IgD-negative memory B cell (primary cell): ENCODE measurements around the gene ZSCAN30. TPM values are rescaled to one million over a fixed set of nuclear protein-coding genes. Genes with fewer than 3 reads are reported as not detected.
"Not testable (repeated sequence)": the region's sequence is repeated elsewhere in the genome, so short reads cannot be mapped to it uniquely, and the experiment has no call there.

Experiments
- H3K27ac Mint-ChIP-seq, 3 donors: one replicate each; pipeline ENCODE4 v1.8.0; 2020 to 2022; ENCODE audit warnings: mild to moderate bottlenecking in 3 of 3, mixed read lengths in 3 of 3, moderate library complexity in 1 of 3
- H3K27me3 Mint-ChIP-seq: one replicate; pipeline ENCODE4 v1.8.0; 2021; ENCODE audit warnings: mixed read lengths
- H3K36me3 Mint-ChIP-seq: one replicate; pipeline ENCODE4 v1.8.0; 2020; ENCODE audit warnings: mild to moderate bottlenecking, mixed read lengths
- H3K4me1 Mint-ChIP-seq, 3 donors: one replicate each; pipeline ENCODE4 v1.8.0; 2020 to 2022; ENCODE audit warnings: mixed read lengths in 3 of 3, mild to moderate bottlenecking in 1 of 3
- H3K4me3 Mint-ChIP-seq, 4 donors: one replicate each; pipeline ENCODE4 v1.8.0; 2020 to 2022; ENCODE audit warnings: mild to moderate bottlenecking in 4 of 4, mixed read lengths in 4 of 4, moderate library complexity in 3 of 4
- H3K9me3 Mint-ChIP-seq, 3 donors: one replicate each; pipeline ENCODE4 v1.8.0; 2020 to 2021; ENCODE audit warnings: mixed read lengths in 3 of 3, mild to moderate bottlenecking in 1 of 3
- polyA plus RNA-seq: library from polyadenylated mRNA; unstranded; fragments of 300-500 nt; fragmentation: Illumina TruSeq; gene quantifications from one replicate; pipeline ENCODE4 v1.2.3, GENCODE V29; 2021

The ZSCAN30 gene
- polyA plus RNA-seq, 1 donor from 2014 or later: 4.8 TPM

DNA sequence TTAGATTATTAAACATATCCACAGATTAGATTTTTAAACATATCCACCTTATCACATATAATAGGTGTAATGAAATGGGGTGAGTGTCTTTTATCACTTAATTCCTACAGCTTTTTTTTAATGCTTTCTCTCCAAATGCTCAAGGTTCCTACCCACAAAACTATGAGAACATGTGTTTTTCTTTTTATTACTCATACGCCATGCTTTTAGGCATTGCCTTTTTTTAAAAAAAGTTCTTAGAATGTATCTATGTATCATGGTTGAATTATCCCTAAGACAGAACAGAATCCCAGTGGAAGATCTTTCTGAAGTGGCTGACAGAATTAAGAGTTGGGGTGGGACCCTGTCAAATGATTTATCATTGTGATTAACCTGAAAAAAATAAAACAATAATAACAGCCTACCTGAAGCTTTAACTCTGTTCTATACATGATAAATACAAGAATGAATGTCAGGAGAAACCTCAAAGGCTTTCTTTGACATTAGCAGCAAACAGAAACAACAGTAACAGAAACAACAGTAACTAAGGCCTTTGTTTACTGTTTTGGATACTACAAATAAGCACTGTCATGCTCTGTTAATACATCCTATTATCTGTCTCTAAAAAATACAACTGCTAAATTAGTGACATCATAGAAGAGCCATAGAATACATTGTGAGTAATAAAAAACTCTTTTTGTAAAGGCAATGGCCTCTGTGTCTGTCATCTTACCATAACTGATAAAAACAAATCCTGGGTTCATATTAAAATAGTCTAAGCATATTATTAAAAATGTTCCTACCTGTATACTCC is 53.3 kb downstream of the ZSCAN30 start:
- H3K4me3 Mint-ChIP-seq: no peak overlapping the region
- no peaks in the 10 kb centered on the region for H3K27me3 Mint-ChIP-seq
- no peaks in the 10 kb centered on the region for H3K36me3 Mint-ChIP-seq
- H3K27ac Mint-ChIP-seq: no peak overlapping the region
- peaks cover 2 to 7% (median 5%) of the 10 kb centered on the region in 3 donors for H3K4me1 Mint-ChIP-seq
- H3K9me3 Mint-ChIP-seq: peaks cover 0 to 2% (median 0%) of the 10 kb centered on the region in 3 donors

DNA sequence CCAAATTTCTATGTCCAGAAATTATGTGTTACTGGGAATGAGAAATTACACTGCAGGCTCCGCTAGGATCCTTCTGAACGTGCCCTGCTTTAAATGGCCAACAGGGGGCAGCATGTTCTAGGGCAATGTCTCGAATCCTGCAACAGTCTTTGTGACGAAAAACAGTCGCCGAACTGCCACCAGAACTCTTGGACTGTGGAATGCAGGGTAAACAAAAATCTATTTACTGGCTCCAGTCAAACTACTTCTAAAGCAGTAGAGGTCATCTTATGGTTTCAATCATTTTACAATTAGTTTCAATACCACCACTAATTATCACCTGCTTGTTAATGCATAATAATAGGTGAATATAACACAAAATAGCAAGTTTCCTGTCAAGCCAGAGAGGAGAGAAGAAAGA is 59.0 kb downstream of the ZSCAN30 start:
- Mint-ChIP-seq H3K9me3 (no peaks in the 10 kb centered on the region), H3K27me3 (no peaks in the 10 kb centered on the region), H3K36me3 (no peaks in the 10 kb centered on the region), H3K4me1 (peaks cover 4 to 5% (median 4%) of the 10 kb centered on the region in 3 donors), H3K4me3 (peak overlapping the region in 3 of 4 donors; percentile 5 to 84 (median 62)), H3K27ac (no peak overlapping the region)

DNA sequence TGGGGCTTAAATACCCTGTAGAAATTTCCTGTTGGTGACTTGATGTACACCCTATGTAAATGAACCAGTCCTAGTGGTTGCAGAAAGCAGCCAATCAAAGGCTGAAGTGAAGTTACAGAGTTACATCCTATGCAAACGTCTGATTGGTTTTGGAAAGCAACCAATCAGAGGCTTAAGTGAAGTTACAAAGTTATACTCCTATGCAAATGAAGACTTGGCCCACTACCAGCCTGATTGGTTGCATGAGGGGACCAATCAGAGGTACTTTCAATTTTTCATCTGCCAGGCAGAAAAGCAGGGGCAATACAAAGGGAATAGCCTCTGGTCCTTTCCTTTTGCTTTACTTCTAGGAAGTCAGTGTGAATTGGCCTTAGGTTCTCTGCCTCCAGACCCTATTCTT is 62.8 kb downstream of the ZSCAN30 start:
- Mint-ChIP-seq H3K27me3 (no peaks in the 10 kb centered on the region), H3K4me1 (peaks cover 4 to 5% (median 4%) of the 10 kb centered on the region in 3 donors), H3K4me3 (no peak overlapping the region), H3K36me3 (peaks cover under 1% of the 10 kb centered on the region), H3K9me3 (no peaks in the 10 kb centered on the region), H3K27ac (no peak overlapping the region)

DNA sequence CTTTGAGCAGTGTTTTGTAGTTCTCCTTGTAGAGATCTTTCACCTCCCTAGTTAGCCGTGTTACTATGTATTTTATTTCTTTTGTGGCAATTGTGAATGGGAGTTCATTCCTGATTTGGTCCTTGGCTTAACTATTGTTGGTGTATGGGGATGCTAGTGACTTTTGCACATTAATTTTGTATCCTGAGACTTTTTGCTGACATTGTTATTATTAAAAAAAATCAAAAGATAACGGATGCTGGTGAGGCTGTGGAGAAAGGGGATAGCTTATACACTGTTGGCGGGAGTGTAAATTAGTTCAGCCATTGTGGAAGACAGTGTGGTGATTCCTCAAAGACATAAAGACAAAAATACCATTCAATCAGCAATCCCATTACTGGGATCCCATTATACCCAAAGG is 66.2 kb downstream of the ZSCAN30 start:
- H3K36me3 Mint-ChIP-seq: peaks cover 2% of the 10 kb centered on the region
- no peak overlapping the region for H3K4me3 Mint-ChIP-seq
- no peaks in the 10 kb centered on the region for H3K9me3 Mint-ChIP-seq
- no peaks in the 10 kb centered on the region for H3K27me3 Mint-ChIP-seq
- no peak overlapping the region for H3K27ac Mint-ChIP-seq
- H3K4me1 Mint-ChIP-seq: peaks cover 0 to 2% (median 0%) of the 10 kb centered on the region in 3 donors

DNA sequence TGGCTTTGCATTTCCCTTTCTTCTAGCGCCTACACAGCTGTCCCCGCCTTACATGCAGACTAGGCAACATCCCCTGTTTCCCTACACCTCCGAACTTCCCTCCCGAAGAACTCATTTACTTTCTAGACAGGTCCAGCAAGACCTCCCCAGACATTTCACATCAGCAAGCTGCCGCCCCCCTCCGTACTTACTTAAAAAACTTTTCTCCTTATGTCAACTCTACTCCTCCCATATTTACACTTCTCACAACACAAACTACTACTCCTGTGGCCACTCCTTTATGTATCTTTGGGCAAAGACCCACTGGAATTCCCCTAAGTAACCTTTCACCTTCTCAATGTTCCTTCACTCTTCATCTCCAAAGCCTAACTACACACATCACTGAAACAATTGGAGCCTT is 69.6 kb downstream of the ZSCAN30 start:
- peaks cover 2% of the 10 kb centered on the region for H3K36me3 Mint-ChIP-seq
- no peaks in the 10 kb centered on the region for H3K9me3 Mint-ChIP-seq
- H3K27me3 Mint-ChIP-seq: peaks cover 7% of the 10 kb centered on the region
- H3K4me3 Mint-ChIP-seq: no peak overlapping the region
- H3K27ac Mint-ChIP-seq: no peak overlapping the region
- no peaks in the 10 kb centered on the region for H3K4me1 Mint-ChIP-seq

DNA sequence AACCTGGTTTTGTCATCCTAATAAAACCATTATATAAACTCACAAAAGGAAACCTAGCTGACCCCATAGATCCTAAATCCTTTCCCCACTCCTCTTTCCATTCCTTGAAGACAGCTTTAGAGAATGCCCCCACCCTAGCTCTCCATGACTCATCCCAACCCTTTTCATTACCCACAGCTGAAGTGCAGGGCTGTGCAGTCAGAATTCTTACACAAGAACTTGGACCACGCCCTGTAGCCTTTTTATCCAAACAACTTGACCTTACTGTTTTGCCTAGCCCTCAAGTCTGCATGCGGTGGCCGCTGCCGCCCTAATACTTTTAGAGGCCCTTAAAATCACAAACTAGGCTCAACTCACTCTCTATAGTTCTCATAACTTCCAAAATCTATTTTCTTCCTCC is 70.7 kb downstream of the ZSCAN30 start:
- H3K4me1 Mint-ChIP-seq, H3K27me3 Mint-ChIP-seq, H3K4me3 Mint-ChIP-seq, H3K27ac Mint-ChIP-seq, H3K9me3 Mint-ChIP-seq, H3K36me3 Mint-ChIP-seq: not testable (repeated sequence)

DNA sequence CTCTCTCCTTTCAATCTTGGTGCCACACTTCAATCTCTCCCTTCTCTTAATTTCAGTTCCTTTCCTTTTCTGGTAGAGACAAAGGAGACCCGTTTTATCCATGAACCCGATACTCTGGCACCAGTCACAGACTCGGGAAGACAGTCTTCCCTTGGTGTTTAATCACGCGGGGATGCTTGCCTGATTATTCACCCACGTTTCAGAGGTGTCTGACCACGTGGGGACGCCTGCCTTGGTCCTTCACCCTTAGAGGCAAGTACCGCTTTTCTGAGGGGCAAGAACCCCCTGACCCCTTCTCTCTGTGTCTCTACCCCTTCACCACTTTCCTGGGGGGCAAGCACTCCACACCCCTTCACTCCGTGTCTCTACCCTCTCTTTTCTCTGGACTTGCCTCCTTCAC is 73.4 kb downstream of the ZSCAN30 start:
- H3K27me3 Mint-ChIP-seq, H3K9me3 Mint-ChIP-seq, H3K27ac Mint-ChIP-seq, H3K36me3 Mint-ChIP-seq, H3K4me1 Mint-ChIP-seq, H3K4me3 Mint-ChIP-seq: not testable (repeated sequence)

DNA sequence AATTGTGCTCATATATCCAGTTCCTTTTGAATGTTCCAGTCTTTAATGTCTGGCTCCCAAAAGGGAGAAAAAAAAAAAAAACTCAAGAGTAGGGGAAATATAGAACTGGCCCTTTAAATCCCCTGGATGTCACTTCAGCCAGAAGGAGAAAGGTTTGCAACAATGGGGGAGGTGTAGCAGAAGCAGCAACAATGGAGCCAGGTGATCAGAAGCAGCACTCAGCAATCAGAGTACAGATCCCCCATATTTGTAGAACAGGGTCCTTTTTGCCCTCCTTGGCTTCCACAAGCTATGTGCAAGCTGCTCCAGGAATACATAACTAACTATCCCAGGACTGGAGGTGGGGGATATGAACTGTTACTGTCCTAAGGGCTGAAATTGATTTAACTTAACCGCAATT is 75.0 kb downstream of the ZSCAN30 start:
- no peaks in the 10 kb centered on the region for H3K4me1 Mint-ChIP-seq
- no peak overlapping the region for H3K27ac Mint-ChIP-seq
- H3K36me3 Mint-ChIP-seq: no peaks in the 10 kb centered on the region
- peaks cover 9% of the 10 kb centered on the region for H3K27me3 Mint-ChIP-seq
- H3K4me3 Mint-ChIP-seq: no peak overlapping the region
- peaks cover 0 to 2% (median 0%) of the 10 kb centered on the region in 3 donors for H3K9me3 Mint-ChIP-seq

DNA sequence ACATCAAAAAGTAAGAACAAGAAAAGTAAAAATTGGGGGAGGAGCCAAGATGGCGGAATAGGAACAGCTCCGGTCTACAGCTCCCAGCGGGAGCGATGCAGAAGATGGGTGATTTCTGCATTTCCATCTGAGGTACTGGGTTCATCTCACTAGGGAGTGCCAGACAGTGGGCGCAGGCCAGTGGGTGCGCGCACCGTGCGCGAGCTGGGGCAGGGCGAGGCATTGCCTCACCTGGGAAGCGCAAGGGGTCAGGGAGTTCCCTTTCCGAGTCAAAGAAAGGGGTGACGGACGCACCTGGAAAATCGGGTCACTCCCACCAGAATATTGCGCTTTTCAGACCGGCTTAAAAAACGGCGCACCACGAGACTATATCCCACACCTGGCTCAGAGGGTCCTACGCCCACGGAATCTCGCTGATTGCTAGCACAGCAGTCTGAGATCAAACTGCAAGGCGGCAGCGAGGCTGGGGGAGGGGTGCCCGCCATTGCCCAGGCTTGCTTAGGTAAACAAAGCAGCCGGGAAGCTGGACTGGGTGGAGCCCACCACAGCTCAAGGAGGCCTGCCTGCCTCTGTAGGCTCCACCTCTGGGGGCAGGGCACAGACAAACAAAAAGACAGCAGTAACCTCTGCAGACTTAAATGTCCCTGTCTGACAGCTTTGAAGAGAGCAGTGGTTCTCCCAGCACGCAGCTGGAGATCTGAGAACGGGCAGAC is 84.1 kb downstream of the ZSCAN30 start:
- not testable (repeated sequence) for H3K9me3 Mint-ChIP-seq, H3K4me1 Mint-ChIP-seq, H3K4me3 Mint-ChIP-seq, H3K36me3 Mint-ChIP-seq, H3K27ac Mint-ChIP-seq, H3K27me3 Mint-ChIP-seq

DNA sequence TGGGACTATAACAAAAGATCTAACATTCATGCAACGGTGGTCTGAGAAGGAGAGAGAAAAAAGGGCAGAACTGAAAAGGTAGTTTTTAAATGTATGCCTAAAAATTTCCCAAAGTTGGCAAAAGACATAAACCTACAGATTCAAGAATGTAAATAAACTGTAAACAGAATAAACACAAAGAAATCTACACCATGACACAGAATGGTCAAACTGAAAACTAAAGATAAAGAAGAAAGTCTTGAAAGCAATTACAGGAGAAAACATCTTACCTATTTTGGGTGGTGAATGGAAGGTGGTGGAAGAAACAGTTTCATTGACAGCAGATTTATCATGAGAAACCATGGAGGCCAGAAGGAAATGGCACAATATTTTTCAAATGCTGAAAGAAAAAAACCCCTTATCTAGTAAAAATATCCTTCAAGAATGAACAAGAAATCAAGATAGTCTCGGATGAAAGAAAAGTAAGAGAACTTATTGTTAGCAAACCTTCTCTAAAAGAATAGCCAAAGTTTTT is 84.8 kb downstream of the ZSCAN30 start:
- Mint-ChIP-seq H3K27ac (no peak overlapping the region), H3K9me3 (peaks cover 3 to 7% (median 6%) of the 10 kb centered on the region in 3 donors), H3K4me1 (no peaks in the 10 kb centered on the region), H3K36me3 (peaks cover 7% of the 10 kb centered on the region), H3K4me3 (no peak overlapping the region), H3K27me3 (peaks cover 2% of the 10 kb centered on the region)

DNA sequence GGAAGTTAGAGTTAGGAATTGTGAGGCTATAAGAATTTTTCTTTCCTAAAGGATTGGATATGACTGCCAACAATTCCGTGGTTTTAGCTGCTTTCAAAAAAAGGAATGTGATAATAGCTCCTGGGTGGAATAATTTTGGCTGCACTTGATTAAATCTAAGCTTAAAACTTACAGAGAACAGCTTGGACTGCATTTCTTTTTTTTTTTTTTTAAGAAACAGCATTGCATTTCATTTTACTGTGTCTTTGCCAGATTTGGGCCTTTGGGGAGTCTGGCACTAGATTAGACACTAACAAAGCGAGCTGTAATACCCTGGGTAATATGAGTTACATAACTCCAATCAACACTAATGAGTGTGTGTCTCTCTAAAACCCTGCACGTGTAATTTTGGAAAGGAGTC is 87.0 kb downstream of the ZSCAN30 start:
- Mint-ChIP-seq H3K4me1 (no peaks in the 10 kb centered on the region), H3K9me3 (peaks cover 3 to 7% (median 6%) of the 10 kb centered on the region in 3 donors), H3K36me3 (peaks cover 7% of the 10 kb centered on the region), H3K27me3 (peaks cover 3% of the 10 kb centered on the region), H3K4me3 (no peak overlapping the region), H3K27ac (no peak overlapping the region)

DNA sequence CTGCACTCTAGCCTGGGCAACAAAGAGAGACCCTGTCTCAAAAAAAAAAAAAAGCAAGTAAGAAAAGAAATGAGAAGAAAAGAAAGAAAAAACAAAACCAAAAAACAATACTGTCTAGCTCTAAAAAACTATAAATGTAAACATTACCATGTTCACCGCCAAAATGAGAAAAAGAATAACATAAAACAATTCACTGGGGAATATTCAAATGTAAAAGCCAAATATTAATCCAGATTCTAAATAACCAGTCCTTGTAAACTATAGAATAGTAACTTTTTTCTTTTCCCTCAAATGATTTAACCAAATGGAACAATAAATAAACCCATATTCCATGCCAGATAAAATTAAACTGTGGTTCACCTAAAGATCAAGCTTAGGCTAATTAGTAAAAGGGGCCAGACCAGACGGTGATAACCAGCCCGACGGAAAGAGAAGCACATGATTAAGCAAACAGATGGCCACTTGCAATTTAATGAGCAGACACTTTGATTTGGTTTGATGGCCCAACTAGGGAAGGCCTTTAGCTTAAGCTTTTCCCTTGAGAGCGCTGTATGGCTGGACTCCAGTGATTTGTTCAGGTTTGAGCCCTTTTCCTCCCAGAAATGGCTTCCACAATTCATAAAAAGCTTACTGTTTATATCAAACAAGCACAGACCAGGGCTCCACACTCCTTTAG is 88.6 kb downstream of the ZSCAN30 start:
- Mint-ChIP-seq H3K9me3 (peaks cover 3 to 7% (median 6%) of the 10 kb centered on the region in 3 donors), H3K4me1 (no peaks in the 10 kb centered on the region), H3K27ac (no peak overlapping the region), H3K36me3 (peaks cover 8% of the 10 kb centered on the region), H3K27me3 (peaks cover 3% of the 10 kb centered on the region), H3K4me3 (no peak overlapping the region)
